SK-N-SH (cell line): ENCODE data around the gene BRCA1.

Source experiments
- EZH2phosphoT487 ChIP-seq: fragments of 200-600 bp; sonication (generic); IDR thresholded peaks from 2 replicates; pipeline ENCODE4 v1.6.1; 2017; ENCODE audit warnings: low read depth, mixed run types, mild to moderate bottlenecking, antibody characterized with exemption, moderate library complexity, borderline replicate concordance
- PBX3 ChIP-seq: IDR thresholded peaks from 2 replicates; pipeline ENCODE4; 2012
- TAF1 ChIP-seq: IDR thresholded peaks from 2 replicates; pipeline ENCODE4 v1.6.1; 2012; ENCODE audit warnings: low read depth, mild to moderate bottlenecking, low read length, moderate library complexity, borderline replicate concordance
- TF ChIP-seq, protein P1 (sequence below): fragments of 200-600 bp; sonication (generic); IDR thresholded peaks from 2 replicates; pipeline ENCODE4 v1.6.1; 2017; ENCODE audit warnings: antibody characterized with exemption, mild to moderate bottlenecking, moderate library complexity

- TF ChIP-seq PBX3 (no peak), TAF1 (no peak), EZH2phosphoT487 (no peak)
- TF ChIP-seq, protein P1, sequence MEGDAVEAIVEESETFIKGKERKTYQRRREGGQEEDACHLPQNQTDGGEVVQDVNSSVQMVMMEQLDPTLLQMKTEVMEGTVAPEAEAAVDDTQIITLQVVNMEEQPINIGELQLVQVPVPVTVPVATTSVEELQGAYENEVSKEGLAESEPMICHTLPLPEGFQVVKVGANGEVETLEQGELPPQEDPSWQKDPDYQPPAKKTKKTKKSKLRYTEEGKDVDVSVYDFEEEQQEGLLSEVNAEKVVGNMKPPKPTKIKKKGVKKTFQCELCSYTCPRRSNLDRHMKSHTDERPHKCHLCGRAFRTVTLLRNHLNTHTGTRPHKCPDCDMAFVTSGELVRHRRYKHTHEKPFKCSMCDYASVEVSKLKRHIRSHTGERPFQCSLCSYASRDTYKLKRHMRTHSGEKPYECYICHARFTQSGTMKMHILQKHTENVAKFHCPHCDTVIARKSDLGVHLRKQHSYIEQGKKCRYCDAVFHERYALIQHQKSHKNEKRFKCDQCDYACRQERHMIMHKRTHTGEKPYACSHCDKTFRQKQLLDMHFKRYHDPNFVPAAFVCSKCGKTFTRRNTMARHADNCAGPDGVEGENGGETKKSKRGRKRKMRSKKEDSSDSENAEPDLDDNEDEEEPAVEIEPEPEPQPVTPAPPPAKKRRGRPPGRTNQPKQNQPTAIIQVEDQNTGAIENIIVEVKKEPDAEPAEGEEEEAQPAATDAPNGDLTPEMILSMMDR = no peak
Measured at GRCh38 chr17:43044024-43044423, 81.1 kb downstream of the BRCA1 start.
